ENCODE measurements around the gene RAP2A. TPM values are rescaled to one million over a fixed set of nuclear protein-coding genes. Genes with fewer than 3 reads are reported as not detected.

Gene RAP2A
- total and polyA plus RNA-seq, 2 experiments from 2014 or later = 12.1 to 41.9 TPM

DNA sequence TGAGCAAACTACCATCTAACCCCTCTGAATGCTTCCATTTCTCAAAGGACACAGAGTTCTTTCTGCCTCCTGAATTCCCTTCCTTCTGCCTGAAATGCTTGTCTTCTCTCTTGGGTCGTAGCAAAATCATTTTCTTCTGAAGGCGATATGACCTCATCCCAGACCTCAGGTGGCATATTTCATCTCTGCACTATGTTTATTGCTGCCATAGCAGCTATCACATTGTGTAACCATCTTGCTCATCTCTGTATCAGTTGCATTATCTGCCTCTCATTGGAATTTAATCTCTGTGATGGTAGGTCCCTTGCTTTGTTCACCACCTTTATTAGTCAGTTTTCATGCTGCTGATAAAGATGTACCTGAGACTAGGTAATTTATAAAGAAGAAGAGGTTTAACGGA is 32.5 kb upstream of the RAP2A start:
- no peak for TF ChIP-seq EZH2 (IDR thresholded peaks at IDR 0.05; ENCODE audit: borderline replicate concordance)
- TF ChIP-seq EZH2phosphoT487 (IDR thresholded peaks at IDR 0.05; ENCODE audit: low read depth, severe bottlenecking, unreplicated experiment) = no peak
- TF ChIP-seq, protein P1, sequence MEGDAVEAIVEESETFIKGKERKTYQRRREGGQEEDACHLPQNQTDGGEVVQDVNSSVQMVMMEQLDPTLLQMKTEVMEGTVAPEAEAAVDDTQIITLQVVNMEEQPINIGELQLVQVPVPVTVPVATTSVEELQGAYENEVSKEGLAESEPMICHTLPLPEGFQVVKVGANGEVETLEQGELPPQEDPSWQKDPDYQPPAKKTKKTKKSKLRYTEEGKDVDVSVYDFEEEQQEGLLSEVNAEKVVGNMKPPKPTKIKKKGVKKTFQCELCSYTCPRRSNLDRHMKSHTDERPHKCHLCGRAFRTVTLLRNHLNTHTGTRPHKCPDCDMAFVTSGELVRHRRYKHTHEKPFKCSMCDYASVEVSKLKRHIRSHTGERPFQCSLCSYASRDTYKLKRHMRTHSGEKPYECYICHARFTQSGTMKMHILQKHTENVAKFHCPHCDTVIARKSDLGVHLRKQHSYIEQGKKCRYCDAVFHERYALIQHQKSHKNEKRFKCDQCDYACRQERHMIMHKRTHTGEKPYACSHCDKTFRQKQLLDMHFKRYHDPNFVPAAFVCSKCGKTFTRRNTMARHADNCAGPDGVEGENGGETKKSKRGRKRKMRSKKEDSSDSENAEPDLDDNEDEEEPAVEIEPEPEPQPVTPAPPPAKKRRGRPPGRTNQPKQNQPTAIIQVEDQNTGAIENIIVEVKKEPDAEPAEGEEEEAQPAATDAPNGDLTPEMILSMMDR (IDR thresholded peaks at IDR 0.05; ENCODE audit: poor library complexity) = no peak
- H3K36me3 ChIP-seq (replicated peaks; ENCODE audit: insufficient read depth, low read depth) = no peaks in the 10 kb centered on the region
- H3K27ac ChIP-seq = no peak overlapping the region
- H3K27me3 ChIP-seq = no peaks in the 10 kb centered on the region
- no peaks in the 10 kb centered on the region for H3K79me2 ChIP-seq
- no peak overlapping the region for H3K4me3 ChIP-seq
- no peaks in the 10 kb centered on the region for H3K9me3 ChIP-seq (ENCODE audit: low read depth)
- H3K4me2 ChIP-seq = no peak overlapping the region
- H4K20me1 ChIP-seq (ENCODE audit: insufficient read depth, poor library complexity, severe bottlenecking) = no peaks in the 10 kb centered on the region
- no peaks in the 10 kb centered on the region for H3K4me1 ChIP-seq (ENCODE audit: insufficient read depth)
- DNase-seq (ENCODE audit: low spot score) = no peak
- 67% methylated on average over 3 of the region's 3 CpGs for WGBS (ENCODE audit: low lambda C conversion rate, missing lambda C conversion rate)
- H2AFZ ChIP-seq = no peak overlapping the region
- H3K9me2 ChIP-seq (replicated peaks; ENCODE audit: insufficient read depth) = no peaks in the 10 kb centered on the region

DNA sequence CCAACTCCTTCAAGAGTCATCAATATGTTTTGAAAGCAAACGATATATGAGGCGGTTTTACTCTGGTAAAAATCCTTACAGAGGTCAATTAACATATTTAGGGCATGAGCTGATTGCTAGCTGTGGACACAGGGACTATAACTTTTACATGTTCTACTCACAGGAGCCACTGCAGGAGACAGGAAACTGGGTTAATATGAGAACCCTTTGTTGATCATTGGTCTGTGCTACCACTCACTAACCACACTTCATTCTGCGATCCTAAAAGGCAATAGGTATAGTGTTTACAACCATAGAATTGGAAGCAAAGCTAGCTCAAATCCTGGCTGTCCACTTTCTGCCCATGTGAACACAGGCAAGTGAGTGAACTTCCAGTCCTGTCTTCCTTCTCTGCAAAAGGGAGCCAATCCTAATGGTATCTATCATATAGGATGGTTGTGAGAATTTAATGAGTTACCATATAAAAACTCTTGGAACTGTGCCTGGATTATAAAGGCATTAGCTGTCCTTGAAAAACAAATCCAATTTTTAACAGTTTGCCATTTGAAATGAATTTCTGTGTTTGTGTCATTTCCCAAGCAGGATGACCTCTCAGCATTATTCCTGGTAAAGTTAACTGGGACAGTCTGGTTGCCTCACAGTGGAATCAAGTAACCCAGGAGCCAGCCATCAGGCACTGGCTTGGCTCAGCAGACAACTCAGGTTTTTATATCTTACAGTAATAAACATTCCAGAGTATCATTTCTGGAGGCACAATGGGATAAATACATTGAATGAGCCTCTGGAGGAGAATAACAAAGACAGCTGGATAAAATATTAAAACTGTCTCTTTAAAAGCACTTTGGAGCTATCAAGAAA is 29.8 kb upstream of the RAP2A start:
- Histone ChIP-seq H3K9me2 (replicated peaks; ENCODE audit: insufficient read depth) (no peaks in the 10 kb centered on the region), H3K9me3 (ENCODE audit: low read depth) (no peaks in the 10 kb centered on the region), H3K4me3 (no peak overlapping the region), H3K4me2 (no peak overlapping the region), H3K27me3 (no peaks in the 10 kb centered on the region), H2AFZ (no peak overlapping the region), H3K4me1 (ENCODE audit: insufficient read depth) (no peaks in the 10 kb centered on the region), H3K36me3 (replicated peaks; ENCODE audit: insufficient read depth, low read depth) (no peaks in the 10 kb centered on the region), H3K79me2 (no peaks in the 10 kb centered on the region), H4K20me1 (ENCODE audit: insufficient read depth, poor library complexity, severe bottlenecking) (no peaks in the 10 kb centered on the region), H3K27ac (no peak overlapping the region)
- TF ChIP-seq EZH2 (IDR thresholded peaks at IDR 0.05; ENCODE audit: borderline replicate concordance) = no peak
- DNase-seq (ENCODE audit: low spot score) = no peak
- WGBS (ENCODE audit: low lambda C conversion rate, missing lambda C conversion rate) = 75% methylated on average over 3 of the region's 3 CpGs

DNA sequence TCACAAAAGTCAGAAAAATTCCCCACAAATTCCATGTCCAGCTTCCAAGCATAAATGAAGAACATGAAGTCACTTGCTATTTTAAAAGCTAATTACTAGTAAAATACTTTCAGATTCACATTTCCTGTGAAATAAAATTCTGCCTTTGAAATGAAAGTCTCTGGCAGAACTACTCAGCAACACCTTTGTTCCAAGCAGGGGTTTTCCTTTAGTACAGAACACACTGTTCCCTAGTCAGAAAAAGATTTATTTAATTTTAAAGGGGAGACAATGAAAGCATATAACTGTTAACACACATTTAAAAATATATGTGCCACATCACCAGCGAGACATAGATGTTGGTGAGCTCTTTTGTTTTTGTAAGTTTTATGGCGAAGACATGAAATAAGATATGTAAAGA is 26.4 kb upstream of the RAP2A start:
- no peaks in the 10 kb centered on the region for H3K36me3 ChIP-seq (replicated peaks; ENCODE audit: insufficient read depth, low read depth)
- H4K20me1 ChIP-seq (ENCODE audit: insufficient read depth, poor library complexity, severe bottlenecking) = no peaks in the 10 kb centered on the region
- H3K27me3 ChIP-seq = no peaks in the 10 kb centered on the region
- no peak overlapping the region for H2AFZ ChIP-seq
- no peak overlapping the region for H3K4me2 ChIP-seq
- H3K9me2 ChIP-seq (replicated peaks; ENCODE audit: insufficient read depth) = no peaks in the 10 kb centered on the region
- H3K4me3 ChIP-seq = no peak overlapping the region
- DNase-seq (ENCODE audit: low spot score) = no peak
- TF ChIP-seq EZH2phosphoT487 (IDR thresholded peaks at IDR 0.05; ENCODE audit: low read depth, severe bottlenecking, unreplicated experiment) (no peak), EZH2 (IDR thresholded peaks at IDR 0.05; ENCODE audit: borderline replicate concordance) (no peak)
- TF ChIP-seq, protein P1 (IDR thresholded peaks at IDR 0.05; ENCODE audit: poor library complexity) = no peak
- H3K9me3 ChIP-seq (ENCODE audit: low read depth) = no peaks in the 10 kb centered on the region
- H3K79me2 ChIP-seq = no peaks in the 10 kb centered on the region
- WGBS (ENCODE audit: low lambda C conversion rate, missing lambda C conversion rate) = 89% methylated on average over 2 of the region's 2 CpGs
- no peaks in the 10 kb centered on the region for H3K4me1 ChIP-seq (ENCODE audit: insufficient read depth)
- H3K27ac ChIP-seq = no peak overlapping the region

DNA sequence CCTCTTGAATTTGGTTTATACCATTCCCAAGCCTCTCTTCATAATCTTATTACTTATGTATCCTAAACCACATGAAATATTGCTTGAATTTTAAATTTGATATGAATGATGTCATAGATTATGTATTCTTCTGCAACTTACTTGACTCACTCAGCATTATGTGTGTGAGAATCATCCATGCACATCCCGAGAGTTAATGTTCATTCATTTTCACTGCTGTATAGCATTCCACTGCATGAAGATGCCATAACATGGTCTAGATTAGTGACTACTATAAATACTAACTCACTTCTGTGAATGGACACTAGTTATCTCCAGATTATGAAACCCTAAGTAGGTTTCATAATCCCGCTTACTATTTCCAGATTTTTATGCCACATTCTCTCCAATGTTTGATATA is 25.0 kb upstream of the RAP2A start:
- H3K36me3 ChIP-seq (replicated peaks; ENCODE audit: insufficient read depth, low read depth) = no peaks in the 10 kb centered on the region
- TF ChIP-seq, protein P1 (IDR thresholded peaks at IDR 0.05; ENCODE audit: poor library complexity) = no peak
- TF ChIP-seq EZH2phosphoT487 (IDR thresholded peaks at IDR 0.05; ENCODE audit: low read depth, severe bottlenecking, unreplicated experiment) (no peak), EZH2 (IDR thresholded peaks at IDR 0.05; ENCODE audit: borderline replicate concordance) (no peak)
- WGBS (ENCODE audit: low lambda C conversion rate, missing lambda C conversion rate) = 97% methylated on average over 2 of the region's 2 CpGs
- no peaks in the 10 kb centered on the region for H3K27me3 ChIP-seq
- H3K4me3 ChIP-seq = no peak overlapping the region
- no peak overlapping the region for H3K4me2 ChIP-seq
- H3K4me1 ChIP-seq (ENCODE audit: insufficient read depth) = no peaks in the 10 kb centered on the region
- H3K79me2 ChIP-seq = no peaks in the 10 kb centered on the region
- no peaks in the 10 kb centered on the region for H3K9me2 ChIP-seq (replicated peaks; ENCODE audit: insufficient read depth)
- H3K27ac ChIP-seq = no peak overlapping the region
- no peak for DNase-seq (ENCODE audit: low spot score)
- no peaks in the 10 kb centered on the region for H3K9me3 ChIP-seq (ENCODE audit: low read depth)
- no peak overlapping the region for H2AFZ ChIP-seq
- no peaks in the 10 kb centered on the region for H4K20me1 ChIP-seq (ENCODE audit: insufficient read depth, poor library complexity, severe bottlenecking)

All from hepatocyte (in vitro differentiated cells).